NCI-H526 (cell line): ENCODE results near the gene GCC2.
"Not testable (repeated sequence)": the region's sequence is repeated elsewhere in the genome, so short reads cannot be mapped to it uniquely, and the experiment has no call there.

ENCODE experiments used
- DNase-seq, 2 experiments: peaks; one replicate each; lab custom pipeline; 2025; lab: John Stamatoyannopoulos, UW

Gene GCC2

DNA sequence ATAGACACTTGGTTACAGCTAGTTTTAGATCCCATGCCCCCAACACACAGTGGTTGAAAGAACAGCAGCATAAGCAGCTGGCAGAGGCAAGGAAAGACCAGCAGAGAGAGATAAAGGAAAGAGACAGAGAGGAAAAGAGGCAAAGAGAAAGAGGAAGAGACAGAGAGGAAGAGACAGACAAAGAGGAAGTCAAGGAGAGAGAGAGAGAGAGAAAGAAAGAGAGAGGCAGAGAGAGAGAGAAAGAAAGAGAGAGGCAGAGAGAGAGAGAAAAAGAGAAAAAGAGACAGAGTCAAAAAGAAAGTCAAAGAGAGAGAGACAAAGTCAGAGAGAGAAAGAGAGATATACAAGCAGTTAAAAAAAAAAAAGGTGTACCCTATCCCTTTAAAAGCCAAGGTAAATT, 76.3 kb downstream of the GCC2 start:
- DNase-seq: not testable (repeated sequence)

DNA sequence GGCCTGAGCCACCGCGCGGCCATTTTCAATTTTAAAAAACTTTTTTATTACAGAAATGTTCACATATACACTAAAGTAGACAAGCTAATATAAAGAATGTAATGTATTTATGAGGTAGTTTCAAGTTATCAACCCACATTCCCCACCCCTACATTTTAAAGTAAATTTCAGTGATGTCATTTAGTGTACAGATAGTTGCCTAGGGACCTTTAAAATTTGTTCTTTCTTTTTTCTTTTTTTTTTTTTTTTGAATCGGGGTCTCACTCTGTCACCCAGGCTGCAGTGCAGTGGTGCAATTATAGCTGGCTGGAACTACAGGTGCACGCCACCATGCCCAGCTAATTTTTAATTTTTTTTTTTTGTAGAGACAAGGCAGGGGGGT, 82.7 kb downstream of the GCC2 start:
- DNase-seq: no peak

DNA sequence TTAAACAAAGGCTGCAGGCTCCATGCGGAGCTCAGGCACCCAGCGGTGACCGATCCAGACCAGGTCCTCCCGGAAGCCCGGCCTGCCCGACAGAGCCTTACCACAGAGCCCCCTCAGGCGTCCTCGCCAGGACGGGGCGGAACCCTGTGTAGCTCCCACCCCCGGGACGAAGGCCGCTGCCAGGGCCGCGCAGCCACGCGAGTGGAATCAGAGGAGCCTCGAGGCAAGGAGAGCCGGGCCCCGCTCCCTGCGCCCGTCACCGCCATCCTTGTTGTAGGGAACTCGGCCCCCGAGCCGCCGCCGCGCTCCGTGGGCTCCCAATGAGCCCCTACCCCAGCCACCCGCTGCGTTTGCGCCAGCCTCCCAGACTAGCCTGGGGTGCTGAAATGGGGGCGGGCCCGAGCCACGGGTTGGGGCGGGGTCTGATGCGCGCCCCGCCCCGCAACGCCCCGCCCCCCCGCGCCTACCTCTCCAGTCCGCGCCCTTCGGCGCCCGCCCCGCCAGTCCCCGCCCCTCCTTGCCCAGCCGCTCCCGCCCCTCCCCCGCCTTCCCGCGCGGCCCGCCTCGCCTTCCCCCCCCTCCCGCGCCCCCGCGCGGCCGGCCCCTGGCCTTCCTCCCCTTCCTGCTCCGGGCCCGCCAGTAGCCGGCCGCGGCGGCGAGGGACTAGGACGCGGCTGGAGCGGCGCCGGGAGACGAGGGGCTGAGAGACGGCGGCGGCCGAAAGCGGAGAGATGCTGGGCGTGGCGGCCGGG, 85.0 kb downstream of the GCC2 start, which contains the start of gene LIMS1:
Gene LIMS1 (plus strand): TSS at position 639 of the 752 bp plus-strand sequence. CDS start 93 bp downstream, at position 732.
- peak; percentile 66 to 92 for DNase-seq

DNA sequence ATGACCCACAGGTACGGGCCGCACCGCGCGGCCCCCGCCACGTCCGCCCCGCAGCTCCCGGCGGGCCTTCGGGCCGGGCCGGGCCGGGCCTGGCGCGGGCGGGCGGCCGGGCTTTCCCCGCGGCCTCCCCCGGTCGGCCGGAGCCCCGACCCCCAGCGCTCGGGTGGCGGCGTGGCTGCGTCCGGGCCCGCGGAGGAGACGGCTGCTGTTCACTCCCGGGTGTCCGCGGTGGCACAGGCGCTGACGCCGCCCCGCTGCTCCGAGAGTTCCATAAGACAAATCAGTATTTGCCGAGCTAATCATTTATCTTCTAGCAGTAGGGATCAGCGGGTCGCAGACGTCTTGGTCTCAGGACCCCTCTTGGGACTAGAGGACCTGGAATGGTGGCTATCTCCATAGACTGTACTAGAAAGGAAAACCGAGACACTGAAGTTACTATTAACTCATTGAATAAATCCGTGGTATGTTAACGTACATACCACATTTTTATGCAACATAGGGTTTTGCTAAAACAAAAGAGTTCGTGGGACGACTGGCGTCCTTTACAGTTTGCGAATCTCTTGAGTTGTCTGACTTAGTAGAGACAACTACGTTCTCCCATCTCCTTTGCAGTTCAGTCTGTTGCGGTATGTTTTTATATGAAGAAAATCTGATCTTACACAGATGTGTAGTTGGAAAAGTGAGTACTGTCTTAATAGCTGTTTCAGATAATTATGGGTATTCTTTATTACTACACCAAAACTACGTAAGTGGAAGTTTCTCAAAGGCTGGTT, 85.8 kb downstream of the GCC2 start:
- DNase-seq: peak; percentile 32 to 68

DNA sequence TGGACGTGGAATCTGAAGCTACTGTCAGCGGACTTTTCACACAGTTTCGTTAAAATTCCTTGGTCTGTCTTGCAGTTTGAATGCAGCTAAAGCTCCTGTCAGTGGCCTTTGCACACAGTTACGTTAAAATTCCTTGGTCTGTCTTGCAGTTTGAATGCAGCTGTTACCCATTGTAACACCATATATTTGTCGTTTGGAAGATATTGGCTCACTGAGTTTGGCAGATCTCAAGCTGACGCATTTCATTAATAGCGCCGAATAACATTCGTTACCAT, 86.3 kb downstream of the GCC2 start:
- DNase-seq: no peak

DNA sequence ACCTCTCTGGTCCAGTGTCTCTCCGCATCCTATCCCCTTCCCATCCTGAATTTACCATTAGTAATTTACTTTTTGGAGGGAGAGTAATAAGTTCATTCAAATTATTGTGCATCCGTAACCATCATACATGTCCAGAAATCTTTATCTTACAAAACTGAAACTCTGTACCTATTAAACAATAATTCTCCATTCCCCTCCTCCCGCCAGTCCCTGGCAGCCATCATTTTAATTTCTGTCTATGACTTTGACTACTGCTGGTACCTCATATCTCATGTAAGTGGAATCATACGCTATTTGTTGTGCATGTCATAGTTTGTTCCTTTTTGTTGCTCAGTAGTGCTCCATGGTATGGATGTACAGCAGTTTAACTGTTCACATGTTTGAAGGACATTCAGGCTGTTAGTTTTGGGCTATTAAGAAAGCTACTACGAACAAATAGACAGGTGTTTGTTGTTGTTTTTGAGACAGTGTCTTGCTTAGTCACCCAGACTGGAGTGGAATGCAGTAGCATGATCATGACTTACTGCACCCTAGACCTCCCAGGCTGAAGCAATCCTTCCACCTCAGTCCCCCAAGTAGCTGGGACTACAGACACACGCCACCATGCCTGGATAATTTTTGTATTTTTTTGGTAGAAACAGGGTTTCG, 87.3 kb downstream of the GCC2 start:
- no peak for DNase-seq

DNA sequence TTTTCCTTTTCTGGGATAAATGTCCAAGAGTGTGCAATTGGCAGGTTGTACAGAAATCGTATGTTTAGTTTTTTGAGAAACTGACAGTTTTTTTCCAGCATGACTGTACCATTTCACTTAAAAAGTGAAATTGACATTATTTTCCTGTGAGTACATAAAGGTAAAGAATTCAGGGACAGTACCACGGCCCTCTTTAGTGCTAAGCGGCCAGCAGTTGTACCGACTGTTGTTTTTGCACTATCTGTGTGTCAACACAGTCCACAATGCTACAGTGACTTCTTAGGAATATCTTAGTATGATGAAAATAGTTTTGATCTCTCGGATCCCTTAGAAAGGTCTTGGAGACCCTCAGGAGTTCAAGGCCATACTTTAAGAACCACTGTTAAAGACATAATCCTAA, 87.9 kb downstream of the GCC2 start:
- no peak for DNase-seq

DNA sequence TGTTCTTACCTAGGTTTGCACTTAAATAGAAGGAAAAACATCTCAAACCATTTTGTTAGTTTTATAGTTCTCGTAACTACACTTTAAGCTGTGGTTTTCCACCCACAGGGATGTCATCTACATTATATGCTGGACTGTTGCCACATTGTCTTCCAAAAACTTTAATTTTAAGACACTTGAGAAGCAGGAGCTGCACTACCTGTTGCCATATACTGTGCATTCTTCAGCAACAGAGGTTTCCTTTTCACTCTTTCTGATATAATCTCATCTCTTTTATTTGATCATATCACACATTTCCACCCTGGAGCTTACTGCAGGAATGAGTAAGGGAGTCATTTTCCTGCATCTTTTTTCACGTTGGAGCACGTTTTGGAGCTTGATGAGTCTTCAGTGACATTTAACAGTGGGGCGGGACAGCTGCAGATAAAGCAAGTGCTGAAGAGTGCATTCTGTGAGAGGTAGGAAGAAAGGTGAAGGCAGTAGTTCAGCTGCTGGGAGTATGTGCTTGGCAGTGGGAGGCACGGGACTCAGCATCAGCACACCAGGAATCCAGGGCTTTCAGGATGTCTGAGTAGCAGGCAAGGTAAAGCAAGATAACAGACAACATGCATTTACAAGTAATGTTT, 89.1 kb downstream of the GCC2 start:
- DNase-seq: no peak

DNA sequence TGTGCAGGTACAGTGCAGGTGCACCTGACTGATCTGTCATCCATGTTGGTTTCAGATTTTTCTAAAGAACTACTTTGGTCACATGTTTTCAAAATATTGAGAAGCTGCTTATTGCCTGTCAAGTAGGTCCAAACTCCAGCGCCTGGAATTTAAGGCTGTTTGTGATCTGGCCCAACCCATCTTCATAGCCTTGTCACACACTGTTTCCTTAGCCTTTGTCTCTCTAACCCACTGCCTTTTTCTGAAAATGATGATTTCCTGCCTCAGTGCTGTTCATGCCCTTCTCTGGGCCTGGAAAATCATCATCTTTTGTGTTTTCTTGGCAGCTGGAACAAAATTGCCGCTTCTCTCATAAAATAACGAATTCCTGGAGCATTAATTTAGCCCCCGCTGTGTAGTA, 92.4 kb downstream of the GCC2 start:
- DNase-seq: no peak

DNA sequence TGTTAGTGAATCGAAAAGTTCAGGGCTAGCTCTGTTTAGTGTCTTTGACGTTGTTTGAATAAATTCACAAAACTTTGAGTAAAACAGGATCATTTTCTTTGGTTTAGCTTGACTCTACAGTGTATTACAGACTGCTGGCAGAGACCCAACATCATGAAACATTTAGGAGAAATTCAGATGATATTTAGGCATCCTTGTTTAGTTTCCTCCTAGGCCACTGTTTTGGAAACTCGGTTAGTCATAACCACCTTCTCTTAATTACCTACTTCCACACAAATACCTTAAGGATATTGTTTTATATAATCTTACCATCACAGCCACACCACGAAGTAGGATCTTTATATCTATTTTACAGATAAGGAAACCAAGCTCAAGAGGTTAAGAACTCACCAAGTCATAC, 93.1 kb downstream of the GCC2 start:
- DNase-seq: no peak

DNA sequence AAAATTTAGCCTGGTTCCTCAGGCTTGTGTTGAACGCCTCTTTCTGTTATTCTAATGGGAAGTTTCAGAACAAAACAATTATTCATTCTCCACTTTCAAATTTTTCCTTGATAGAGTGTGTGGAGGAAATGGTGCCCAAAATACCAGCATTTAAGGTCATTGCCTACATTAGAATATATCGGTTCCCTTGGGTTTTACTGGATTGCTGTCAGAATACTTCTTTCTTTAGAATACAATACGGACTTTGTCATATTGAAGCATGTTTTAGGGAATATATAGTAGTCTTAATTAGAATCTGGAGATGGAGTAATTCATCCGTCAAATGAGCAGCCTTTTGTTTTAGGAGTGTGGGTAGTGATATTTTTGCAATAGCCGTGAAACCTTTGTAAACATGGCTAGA, 98.6 kb downstream of the GCC2 start:
- DNase-seq: no peak

DNA sequence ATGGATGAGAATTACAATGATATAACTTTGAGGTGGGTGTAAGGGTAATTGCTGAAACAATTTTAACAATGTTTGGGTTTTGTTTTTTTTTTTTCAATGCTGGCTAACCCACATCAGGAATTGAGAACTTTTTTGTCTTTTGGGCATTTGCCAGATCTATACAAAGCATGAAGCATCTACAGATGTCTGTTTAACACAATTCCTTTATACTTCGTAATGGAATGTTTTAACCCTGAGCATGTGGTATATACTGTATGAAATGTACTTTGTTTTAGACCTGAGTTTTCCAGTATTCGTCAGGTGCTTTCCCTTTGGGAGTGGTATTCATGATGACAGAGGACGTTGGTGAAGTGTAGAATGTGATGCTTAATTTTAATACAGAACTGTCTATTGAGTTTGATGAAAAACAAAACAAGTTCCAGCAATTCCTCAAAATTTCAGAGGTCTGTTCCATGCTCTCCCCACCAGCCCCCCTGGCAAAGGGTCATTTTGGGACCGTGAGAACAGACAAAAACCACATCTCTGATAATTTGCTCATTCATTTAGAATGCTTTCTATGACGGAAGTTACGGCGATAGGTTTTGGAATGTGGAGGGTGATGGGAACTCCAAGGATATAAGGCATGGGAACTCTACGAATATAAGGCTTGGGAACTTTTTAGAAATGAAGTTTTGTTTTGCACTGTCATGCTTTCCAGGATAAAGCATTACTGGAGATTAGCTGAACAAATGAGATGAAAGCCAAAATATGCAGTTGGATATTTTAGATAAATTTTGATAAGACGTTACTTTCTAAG, 99.4 kb downstream of the GCC2 start:
- DNase-seq: no peak

DNA sequence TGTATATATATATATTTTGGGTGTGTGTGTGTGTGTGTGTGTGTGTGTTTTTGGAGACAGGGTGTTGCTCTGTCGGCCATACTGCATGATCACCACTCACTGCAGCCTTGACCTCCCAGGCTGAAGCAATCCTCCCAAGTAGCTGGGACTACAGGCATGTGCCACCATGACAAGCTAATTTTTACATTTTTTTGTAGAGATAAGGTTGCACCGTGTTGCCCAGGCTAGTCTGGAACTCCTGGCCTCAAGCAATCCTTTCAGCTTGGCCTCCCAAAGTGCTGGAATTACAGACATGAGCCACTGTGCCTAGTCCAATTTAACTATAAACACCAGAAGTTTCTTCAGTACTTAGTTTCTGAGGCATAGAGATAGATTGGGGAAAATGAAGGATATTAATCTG, 103.6 kb downstream of the GCC2 start:
- DNase-seq: no peak

DNA sequence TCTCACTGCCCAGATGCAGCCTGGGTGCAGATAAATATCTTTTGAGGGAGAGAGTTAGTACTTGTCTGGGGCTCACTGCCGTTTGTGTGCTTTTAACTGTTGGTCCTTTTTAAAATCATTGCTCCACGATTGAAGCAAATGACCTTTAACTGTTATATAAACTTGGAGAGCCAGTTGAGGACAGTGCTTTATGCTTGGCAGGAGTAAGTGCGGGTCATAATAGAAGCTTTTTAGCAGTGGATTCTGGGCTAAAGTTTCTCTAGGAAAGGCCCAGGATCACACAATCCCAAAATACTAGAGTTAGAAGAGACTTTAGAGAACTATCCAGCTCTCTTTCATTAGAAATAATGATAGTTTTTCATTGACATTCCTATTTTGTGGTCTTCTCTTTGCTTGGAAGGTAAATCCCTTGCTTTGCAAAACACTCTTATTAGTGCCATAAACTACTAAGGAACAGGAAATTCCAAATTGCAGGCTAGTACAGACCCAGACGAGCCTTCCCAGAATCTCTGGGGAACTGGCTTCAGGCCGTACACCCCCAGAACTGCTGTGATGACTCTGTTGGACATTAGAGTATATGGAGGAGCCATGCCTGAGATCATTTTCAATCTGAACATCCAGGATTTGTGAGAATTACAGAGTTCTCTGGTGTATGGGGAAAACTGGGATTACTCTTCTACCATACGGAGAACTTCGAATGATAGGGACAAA, 104.4 kb downstream of the GCC2 start:
- DNase-seq: no peak

DNA sequence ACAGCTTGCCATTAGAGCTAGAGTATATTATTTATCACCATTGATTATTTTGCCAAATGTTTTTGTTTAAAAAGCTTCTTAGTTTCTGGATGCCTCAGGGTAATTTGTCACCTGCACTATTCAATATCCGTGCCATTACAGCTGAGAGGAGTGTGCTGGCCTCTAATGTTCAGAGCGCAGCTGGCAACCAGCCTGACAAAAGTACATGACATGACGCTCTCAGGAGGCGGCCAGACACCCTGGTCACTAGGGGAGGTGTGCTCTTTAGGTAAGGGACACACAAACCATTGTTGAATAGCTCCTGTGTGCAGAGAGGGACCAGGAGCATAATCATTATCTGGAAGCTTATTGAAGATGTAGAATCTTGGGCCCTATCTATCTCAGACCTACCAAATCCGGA, 105.5 kb downstream of the GCC2 start:
- no peak for DNase-seq

DNA sequence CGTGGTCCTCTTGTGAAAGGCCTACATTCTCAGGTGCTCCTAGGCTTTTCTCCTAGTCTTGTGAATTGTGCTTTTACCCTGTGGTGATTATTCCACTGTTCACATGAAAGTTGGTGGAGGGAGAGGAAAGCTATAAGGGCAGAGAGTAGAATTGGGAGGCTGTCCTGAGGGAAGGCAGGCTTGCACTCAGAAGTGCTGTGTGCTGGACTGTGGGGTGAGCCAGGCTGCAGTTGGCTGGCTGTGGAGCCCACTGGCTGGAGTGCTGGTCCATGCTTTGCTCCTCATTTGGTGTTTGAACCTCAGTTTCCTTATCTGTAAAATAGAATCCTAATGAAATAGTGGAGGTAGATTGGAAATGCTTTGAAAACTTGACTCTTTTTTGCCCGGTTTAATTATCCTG, 106.6 kb downstream of the GCC2 start:
- no peak for DNase-seq

DNA sequence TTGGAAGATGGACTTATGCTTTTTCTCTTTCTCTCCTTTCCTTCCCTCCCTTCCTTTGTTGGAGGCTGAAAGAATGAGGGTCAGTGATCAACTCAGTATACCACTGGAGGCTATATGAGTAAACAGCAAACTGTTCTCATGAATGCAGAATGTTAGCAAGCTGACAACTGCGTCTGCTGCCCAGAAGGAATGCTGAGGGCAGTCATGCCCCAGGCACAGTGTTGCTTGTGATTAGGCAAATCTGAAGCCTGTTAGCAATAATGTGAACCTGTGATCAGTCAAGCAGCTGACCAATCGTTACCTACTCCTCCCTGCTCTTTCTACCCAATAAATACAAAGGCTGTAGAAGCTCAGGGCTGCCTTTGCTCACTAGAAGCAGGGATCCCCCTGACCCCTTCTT, 107.6 kb downstream of the GCC2 start:
- DNase-seq: peak in 1 of 2 experiments; percentile 21
